ENCODE measurements around the gene IFNG. TPM values are rescaled to one million over a fixed set of nuclear protein-coding genes. Genes with fewer than 3 reads are reported as not detected.

The IFNG gene
- total and polyA plus RNA-seq, 11 donors, result 0.20 to 1.3 TPM; not detected in 9

DNA sequence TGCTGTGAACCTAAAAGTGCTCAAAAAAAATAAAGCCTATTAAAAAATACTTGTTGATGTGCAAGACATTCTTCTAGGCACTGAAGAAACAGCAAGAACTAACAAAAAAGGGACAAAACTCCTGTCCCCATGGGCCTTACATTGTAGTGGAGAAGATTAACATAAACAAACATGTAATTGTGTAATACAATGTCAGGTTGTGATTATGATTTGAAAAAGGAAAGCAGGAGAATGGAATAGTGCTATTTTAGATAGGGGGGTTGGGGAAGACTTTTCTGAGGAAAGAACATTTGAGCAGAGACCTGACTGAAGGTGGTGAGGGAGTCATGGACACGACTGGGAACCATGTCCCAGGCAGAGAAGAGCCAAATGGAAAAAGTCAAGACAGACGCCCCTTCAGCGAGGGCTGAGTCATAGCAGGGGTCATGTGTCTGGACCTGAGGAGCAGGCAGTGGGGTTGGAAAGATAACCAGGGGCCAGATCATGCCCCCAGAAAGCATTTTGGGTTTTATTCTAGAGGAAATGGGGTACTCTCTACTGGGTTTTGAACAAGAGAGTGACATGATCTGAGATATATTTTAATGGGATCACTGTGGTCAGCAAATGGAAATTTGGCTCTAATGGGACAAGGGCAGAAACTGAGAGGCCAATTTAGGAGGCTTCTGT, 19.4 kb upstream of the IFNG start:
- ATAC-seq (no peak), DNase-seq (no peak)
- no peak overlapping the region for H3K27ac ChIP-seq
- peaks cover 0 to 15% (median 0%) of the 10 kb centered on the region in 12 donors for H3K4me1 ChIP-seq
- TF ChIP-seq POLR2A (IDR thresholded peaks at IDR 0.05), result no peak
- TF ChIP-seq, protein P1, sequence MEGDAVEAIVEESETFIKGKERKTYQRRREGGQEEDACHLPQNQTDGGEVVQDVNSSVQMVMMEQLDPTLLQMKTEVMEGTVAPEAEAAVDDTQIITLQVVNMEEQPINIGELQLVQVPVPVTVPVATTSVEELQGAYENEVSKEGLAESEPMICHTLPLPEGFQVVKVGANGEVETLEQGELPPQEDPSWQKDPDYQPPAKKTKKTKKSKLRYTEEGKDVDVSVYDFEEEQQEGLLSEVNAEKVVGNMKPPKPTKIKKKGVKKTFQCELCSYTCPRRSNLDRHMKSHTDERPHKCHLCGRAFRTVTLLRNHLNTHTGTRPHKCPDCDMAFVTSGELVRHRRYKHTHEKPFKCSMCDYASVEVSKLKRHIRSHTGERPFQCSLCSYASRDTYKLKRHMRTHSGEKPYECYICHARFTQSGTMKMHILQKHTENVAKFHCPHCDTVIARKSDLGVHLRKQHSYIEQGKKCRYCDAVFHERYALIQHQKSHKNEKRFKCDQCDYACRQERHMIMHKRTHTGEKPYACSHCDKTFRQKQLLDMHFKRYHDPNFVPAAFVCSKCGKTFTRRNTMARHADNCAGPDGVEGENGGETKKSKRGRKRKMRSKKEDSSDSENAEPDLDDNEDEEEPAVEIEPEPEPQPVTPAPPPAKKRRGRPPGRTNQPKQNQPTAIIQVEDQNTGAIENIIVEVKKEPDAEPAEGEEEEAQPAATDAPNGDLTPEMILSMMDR (IDR thresholded peaks at IDR 0.05), result no peak
- no peaks in the 10 kb centered on the region for H3K27me3 ChIP-seq
- no peak overlapping the region for H3K4me3 ChIP-seq
- no peaks in the 10 kb centered on the region for H3K36me3 ChIP-seq
- 69 to 79% (median 73%) methylated on average over 3 of the region's 3 CpGs for WGBS, 4 donors
- no peaks in the 10 kb centered on the region for H3K9me3 ChIP-seq
- intact Hi-C loops (cut with DNase I), result no loop called here

DNA sequence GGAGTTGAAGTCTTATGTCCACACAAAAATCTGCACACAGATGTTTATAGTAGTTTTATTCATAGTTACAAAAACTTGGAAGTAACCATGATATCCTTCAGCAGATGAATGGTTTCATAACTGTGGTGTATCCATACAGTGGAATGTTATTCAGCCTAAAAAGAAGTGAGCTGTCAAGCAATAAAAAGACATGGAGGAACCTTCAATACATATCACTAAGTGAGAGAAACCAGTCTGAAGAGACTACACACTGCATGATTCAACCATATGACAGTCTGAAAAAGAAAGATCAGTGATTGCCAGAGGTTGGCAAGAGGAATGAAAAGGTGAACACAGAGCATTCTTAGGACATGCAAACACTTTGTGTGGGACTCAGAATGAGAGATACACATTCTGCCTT, 18.6 kb upstream of the IFNG start:
- TF ChIP-seq POLR2A (IDR thresholded peaks at IDR 0.05), result no peak
- TF ChIP-seq, protein P1 (IDR thresholded peaks at IDR 0.05), result no peak
- Histone ChIP-seq H3K36me3 (no peaks in the 10 kb centered on the region), H3K27ac (no peak overlapping the region), H3K9me3 (no peaks in the 10 kb centered on the region), H3K27me3 (no peaks in the 10 kb centered on the region), H3K4me3 (no peak overlapping the region), H3K4me1 (peaks cover 0 to 15% (median 0%) of the 10 kb centered on the region in 12 donors)
- no peak for ATAC-seq
- no peak for DNase-seq
- intact Hi-C loops (cut with DNase I), result no loop called here

GRCh38 chr12:68177562-68177961, 18.0 kb upstream of the IFNG start:
- H3K4me1 ChIP-seq, result peaks cover 0 to 15% (median 0%) of the 10 kb centered on the region in 12 donors
- intact Hi-C loops (cut with DNase I), result no loop called here

GRCh38 chr12:68176257-68176656, 16.7 kb upstream of the IFNG start:
- Histone ChIP-seq H3K4me3 (no peak overlapping the region), H3K27ac (no peak overlapping the region), H3K27me3 (no peaks in the 10 kb centered on the region), H3K4me1 (peaks cover 0 to 10% (median 0%) of the 10 kb centered on the region in 12 donors), H3K36me3 (no peaks in the 10 kb centered on the region), H3K9me3 (no peaks in the 10 kb centered on the region)
- no peak for ATAC-seq
- intact Hi-C loops (cut with DNase I), result no loop called here
- DNase-seq, result no peak
- no peak for TF ChIP-seq POLR2A (IDR thresholded peaks at IDR 0.05)
- TF ChIP-seq, protein P1 (IDR thresholded peaks at IDR 0.05), result no peak

More at GRCh38 chr12:68177562-68177961, 18.0 kb upstream of the IFNG start:
- no peak for ATAC-seq
- H3K9me3 ChIP-seq, result no peaks in the 10 kb centered on the region
- H3K4me3 ChIP-seq, result no peak overlapping the region
- TF ChIP-seq POLR2A (IDR thresholded peaks at IDR 0.05), result no peak
- TF ChIP-seq, protein P1 (IDR thresholded peaks at IDR 0.05), result no peak
- H3K27ac ChIP-seq, result no peak overlapping the region
- no peak for DNase-seq
- no peaks in the 10 kb centered on the region for H3K27me3 ChIP-seq
- H3K36me3 ChIP-seq, result no peaks in the 10 kb centered on the region
- 71 to 83% (median 79%) methylated on average over 2 of the region's 2 CpGs for WGBS, 4 donors

Measured in heart left ventricle (tissue), 16 donors.